GM18519 (cell line): ENCODE results near the gene TLK1.
"Not testable (repeated sequence)": the region's sequence is repeated elsewhere in the genome, so short reads cannot be mapped to it uniquely, and the experiment has no call there.

Experiments
- ATAC-seq: cut with Tn5 transposase; IDR thresholded peaks from one replicate; pipeline ENCODE4 v1.9.1; 2021; ENCODE audit warnings: mild to moderate bottlenecking, moderate library complexity; ENCODE audit not compliant: unreplicated experiment, low FRiP score

Gene TLK1

GRCh38 chr2:171171808-171172207, 11.1 kb upstream of the TLK1 start:
- ATAC-seq = no peak

DNA sequence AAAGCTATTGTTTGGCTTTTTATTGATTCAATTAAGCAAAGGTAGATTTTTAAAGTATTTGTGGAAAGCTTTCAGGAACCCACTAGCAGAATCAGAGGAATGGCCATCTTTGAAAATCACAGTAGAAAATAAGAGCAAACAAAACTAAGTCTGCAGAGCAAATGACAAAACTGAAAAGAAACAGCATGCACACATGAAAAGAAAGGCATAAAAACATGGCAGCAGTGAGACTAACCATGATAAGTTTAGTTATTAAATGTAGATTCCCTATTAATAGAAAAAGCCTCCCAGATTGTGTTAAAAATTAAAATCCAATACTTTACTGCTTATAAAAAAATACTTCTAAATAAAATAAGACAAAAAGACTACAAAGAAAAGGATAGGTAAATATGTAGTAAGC, 9.1 kb upstream of the TLK1 start:
- ATAC-seq = no peak

DNA sequence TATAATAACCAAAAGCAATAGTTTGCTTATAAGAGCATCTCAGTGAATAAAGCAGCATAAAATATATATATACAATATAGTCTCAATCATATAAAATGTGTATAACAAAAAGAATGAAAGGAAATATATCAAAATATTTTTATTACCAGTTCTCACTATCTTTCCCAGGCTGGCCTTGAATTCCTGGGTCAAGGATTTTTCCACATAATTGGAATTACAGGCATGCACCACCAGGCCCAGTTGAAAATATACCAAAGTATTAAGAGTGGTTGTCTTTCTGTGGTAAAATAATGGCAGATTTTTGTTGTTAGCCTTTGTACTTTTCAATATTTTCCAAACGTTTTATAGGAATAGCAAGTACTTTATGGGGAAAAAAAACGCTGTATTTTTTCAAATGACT, 8.6 kb upstream of the TLK1 start:
- no peak for ATAC-seq

GRCh38 chr2:171167352-171167997, 6.8 kb upstream of the TLK1 start:
- no peak for ATAC-seq

- ATAC-seq = no peak
These were observed 5.8 kb upstream of the TLK1 start for GRCh38 chr2:171166328-171166983.

DNA sequence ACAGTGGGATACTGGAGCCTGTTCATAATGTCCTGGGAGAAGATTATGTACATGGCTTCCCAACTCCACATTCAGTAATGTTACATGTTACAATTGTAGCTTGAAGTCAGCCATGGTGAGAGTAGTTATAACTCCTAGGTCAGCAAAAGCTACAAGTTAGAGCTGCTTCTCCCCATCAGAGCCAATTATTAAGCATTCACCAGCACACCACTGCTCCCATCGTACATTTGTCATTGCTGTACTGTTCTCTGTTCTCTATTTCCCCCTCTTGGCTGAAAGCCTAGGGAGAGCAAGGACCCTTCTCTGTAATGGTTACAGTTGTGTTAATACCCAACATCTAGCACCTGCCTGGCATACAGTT, 5.3 kb upstream of the TLK1 start:
- ATAC-seq = no peak

- ATAC-seq = no peak
These were observed 2.6 kb upstream of the TLK1 start for GRCh38 chr2:171163261-171163660.

- not testable (repeated sequence) for ATAC-seq
These were observed 2.0 kb upstream of the TLK1 start for GRCh38 chr2:171162522-171163197.

- ATAC-seq = peak; percentile 32
These were observed 455 bp upstream of the TLK1 start for GRCh38 chr2:171160956-171161740.

- no peak for ATAC-seq
These were observed 1.1 kb downstream of the TLK1 start for GRCh38 chr2:171159372-171160118.

DNA sequence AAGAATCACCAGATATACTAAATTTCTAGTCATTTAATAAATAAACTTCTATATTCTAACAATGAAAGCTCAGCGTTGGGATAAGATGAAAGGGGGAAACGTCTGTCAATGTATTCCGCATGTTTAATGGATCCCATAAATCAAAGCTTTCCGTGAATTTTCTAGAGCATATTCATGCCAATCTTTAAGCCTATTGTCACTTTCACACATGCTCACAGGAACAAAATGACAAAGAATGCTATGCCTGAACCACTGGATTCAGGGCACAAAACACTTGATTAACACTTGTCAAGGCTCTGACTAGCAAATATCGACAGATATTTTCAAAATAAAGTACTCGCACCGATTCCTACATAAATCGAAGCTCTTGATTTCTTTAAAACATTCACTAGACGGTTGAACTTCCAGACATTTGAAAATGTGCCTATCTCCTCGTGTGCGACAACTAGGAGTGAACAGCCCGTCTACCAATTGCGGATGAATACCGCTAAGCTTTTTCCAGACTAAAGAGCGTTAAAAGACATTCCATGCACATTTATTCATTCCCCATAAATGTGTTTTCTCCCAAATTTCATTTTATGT, 1.8 kb downstream of the TLK1 start:
- no peak for ATAC-seq

DNA sequence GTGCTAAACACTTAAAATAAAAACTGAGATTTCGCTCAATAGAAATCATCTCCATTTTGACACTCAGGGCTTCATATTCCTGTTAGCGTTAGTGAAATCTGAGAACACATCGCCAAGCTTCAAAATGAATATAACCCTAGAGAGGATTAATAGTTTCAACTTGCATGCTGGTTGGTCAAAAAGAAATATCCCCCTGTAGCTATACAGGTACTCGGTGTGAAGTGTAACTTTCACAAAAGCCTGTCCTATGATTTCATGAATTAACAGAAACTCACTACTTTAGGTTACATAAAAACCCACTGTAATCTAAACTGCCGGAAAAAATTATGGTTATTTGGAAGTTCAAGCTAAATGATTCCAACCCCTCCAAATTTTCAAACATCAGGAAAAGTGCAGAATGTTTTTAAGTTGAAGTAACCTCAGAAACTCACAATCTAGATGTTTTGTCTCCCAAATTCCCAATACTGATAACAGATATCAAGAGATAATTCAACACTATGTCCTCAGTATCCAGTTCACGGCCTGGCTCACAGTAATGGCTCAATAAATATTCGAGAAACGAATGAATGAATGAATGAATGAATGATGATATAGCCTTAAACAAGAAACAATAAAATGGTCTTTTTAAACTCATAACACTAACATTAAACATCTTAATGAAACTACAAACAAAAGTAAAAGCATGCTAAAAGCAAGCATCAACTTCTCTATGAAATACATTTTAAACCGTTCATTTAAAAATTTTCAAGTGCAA, 2.5 kb downstream of the TLK1 start:
- ATAC-seq = no peak

DNA sequence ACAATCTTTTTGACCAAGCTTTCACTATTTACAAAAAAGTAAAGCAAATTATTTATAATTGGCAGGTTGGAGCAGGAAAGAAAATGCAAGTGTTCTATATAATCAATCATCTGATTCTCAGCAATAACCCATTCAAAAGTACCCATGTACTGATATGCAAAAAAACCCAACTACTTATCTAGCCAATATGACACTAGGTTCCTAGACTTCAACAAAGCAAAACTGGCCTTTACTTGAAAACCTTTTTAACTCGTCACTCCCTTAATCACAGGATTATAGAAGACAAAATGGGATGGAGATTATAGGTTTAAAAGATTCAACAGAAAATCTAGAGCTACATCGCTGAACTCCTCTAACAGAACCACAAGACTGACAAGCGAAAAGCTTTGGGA, 3.6 kb downstream of the TLK1 start:
- ATAC-seq = no peak

DNA sequence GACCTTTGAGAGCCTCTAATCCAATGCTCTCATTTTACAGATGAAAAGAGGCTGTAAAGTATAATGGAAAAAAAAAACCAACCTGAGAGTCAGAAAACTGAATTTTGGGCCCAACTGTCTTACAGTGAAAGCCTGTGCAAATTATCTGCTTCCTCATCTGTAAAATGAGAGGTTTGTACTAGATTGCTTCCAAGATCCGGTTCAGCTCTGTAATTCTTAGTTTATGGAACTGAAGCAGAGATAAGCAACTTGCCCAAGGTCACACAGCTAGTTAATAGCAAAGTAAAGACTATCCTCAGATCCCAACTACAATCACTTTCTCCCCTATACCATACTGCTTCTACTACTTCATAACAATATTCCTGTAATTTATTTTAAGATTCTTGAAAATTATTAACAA, 6.3 kb downstream of the TLK1 start:
- ATAC-seq = no peak

GRCh38 chr2:171150694-171151285, 9.9 kb downstream of the TLK1 start:
- ATAC-seq = no peak

DNA sequence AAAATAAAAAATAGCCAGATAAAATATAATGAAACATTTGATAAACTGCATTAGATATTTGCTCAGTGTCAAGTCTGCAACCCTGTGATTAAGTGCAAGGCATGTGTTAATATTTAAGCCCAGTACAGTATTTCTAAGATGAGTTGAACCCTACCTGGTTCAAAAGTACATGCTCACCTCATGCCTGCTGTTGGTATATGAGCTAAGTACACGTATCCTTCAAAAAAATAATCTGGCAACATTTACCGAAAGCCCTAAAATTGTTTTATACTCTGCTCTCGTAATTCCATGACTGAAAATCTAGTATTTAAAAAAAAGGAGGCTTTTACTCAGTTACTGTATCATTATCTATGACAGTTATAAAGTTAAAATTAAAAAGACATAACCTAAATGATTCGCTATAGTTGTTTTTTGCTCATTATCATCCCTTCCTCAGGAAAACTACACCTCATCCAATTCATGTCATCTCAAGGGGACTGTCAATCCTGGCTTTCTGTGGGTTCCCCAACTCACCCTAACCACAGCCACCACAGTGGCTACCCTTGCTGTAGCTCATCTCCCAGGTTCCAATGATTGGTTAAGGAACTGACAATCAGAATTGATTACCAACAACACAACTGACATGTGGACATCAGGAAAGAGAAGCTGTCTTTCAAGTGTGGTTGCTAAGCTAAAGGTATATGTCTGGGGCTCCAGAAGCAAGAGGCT, 10.6 kb downstream of the TLK1 start:
- ATAC-seq = no peak

- ATAC-seq = no peak
These were observed 11.3 kb downstream of the TLK1 start for GRCh38 chr2:171149171-171149938.

- no peak for ATAC-seq
These were observed 13.6 kb downstream of the TLK1 start for GRCh38 chr2:171147081-171147480.
